ENCODE measurements around the gene SLC4A3. TPM values are rescaled to one million over a fixed set of nuclear protein-coding genes. Genes with fewer than 3 reads are reported as not detected.

The SLC4A3 gene
- total and polyA plus RNA-seq, 2 of the 8 experiments (the other 6 are each of a cell fraction or from before 2014, with no cell fraction given): 4.8 to 7.4 TPM

DNA sequence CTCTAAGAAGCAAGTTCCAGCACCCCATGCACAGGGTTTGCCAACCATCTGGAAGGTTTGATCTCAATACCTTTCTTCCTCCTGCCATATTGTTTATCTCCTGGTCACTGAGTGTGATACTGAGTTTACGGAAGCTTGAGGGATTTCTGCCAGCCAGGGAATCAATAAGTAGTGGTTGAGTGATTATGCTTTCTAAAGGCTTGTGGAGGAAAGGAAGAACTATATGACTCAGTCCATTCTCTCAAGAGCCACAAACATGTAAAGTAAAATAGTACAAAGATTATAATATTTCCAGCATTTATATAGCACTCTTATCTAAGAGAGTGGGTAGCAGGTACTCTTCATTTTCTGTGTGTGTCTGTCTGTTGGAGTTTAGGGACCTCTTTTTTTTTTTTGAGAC lies 49.2 kb downstream of the SLC4A3 start:
- DNase-seq (ENCODE audit: low read depth in 1 of 2, low spot score in 2 of 2): no peak
- no peak overlapping the region for H2BK5ac ChIP-seq (ENCODE audit: low read depth, low read length)
- peaks cover 2 to 8% (median 4%) of the 10 kb centered on the region in 4 experiments; a peak in 5 of 7 replicates for H3K4me1 ChIP-seq (replicated peaks in 1 of 4; ENCODE audit: control insufficient read depth in 3 of 4, insufficient read depth in 4 of 4, low read length in 3 of 4)
- H3K9me3 ChIP-seq (ENCODE audit: insufficient read depth in 2 of 2, low read depth in 1 of 2, low read length in 1 of 2): no peaks in the 10 kb centered on the region
- no peak overlapping the region for H3K4ac ChIP-seq (replicated peaks; ENCODE audit: insufficient read length, low read depth, low read length)
- FAIRE-seq: no peak
- no peak overlapping the region for H2BK120ac ChIP-seq (replicated peaks; ENCODE audit: low read depth, low read length)
- no peak overlapping the region for H3K9ac ChIP-seq (replicated peaks in 1 of 4; ENCODE audit: extremely low read depth in 1 of 4, low read depth in 3 of 4, low read length in 3 of 4)
- no peaks in the 10 kb centered on the region for H3K23me2 ChIP-seq (ENCODE audit: low read depth, low read length)
- no peak overlapping the region for H3K4me2 ChIP-seq (ENCODE audit: insufficient read depth in 1 of 2, low read depth in 2 of 2, low read length in 2 of 2)
- no peak overlapping the region for H4K91ac ChIP-seq (replicated peaks; ENCODE audit: insufficient read length, low read length)
- no peak overlapping the region for H2BK15ac ChIP-seq (ENCODE audit: low read length)
- no peak overlapping the region for H4K8ac ChIP-seq (ENCODE audit: extremely low read depth, insufficient read depth, low read length)
- no peaks in the 10 kb centered on the region for H4K20me1 ChIP-seq (replicated peaks in 1 of 2; ENCODE audit: control insufficient read depth in 1 of 2, insufficient read depth in 2 of 2, low read length in 2 of 2)
- H2BK20ac ChIP-seq (ENCODE audit: low read length): no peak overlapping the region
- H4K5ac ChIP-seq (ENCODE audit: insufficient read length, low read depth, low read length): no peak overlapping the region
- H3K36me3 ChIP-seq (ENCODE audit: control insufficient read depth in 2 of 4, insufficient read depth in 4 of 4, low read length in 3 of 4): no peaks in the 10 kb centered on the region
- no peaks in the 10 kb centered on the region for H3K79me2 ChIP-seq (ENCODE audit: control insufficient read depth in 1 of 2, insufficient read depth in 2 of 2, low read length in 2 of 2)
- POLR2A ChIA-PET (ENCODE audit: partially characterized antibody): interaction anchor here (1.0 kb wide), 1 partner anchor 9 kb away, joined by 5 read pairs; no protein-coding TSS in a partner anchor
- H3K4me3 ChIP-seq (ENCODE audit: extremely low read depth in 1 of 4, insufficient read depth in 2 of 4, low read depth in 3 of 4, low read length in 4 of 4): no peak overlapping the region
- CTCF ChIA-PET (ENCODE audit: partially characterized antibody): interaction anchor here (1.1 to 8.5 kb wide), 2 partner anchors 13 to 181 kb away, joined by 3 to 48 read pairs; a partner anchor contains a TSS
- H3K56ac ChIP-seq (replicated peaks; ENCODE audit: insufficient read length, low read depth, low read length): no peak overlapping the region
- 94% methylated on average over 1 of the region's 1 CpG; no CpG with 5 or more reads in 1 of the 2 experiments for WGBS, 2 experiments (ENCODE audit: extremely low coverage in 1 of 2, insufficient coverage in 1 of 2, insufficient read length in 1 of 2, insufficient replicate concordance in 2 of 2, low coverage in 1 of 2, low lambda C conversion rate in 2 of 2, missing lambda C conversion rate in 1 of 2)
- no peak overlapping the region for H3K23ac ChIP-seq (ENCODE audit: insufficient read length)
- H2BK12ac ChIP-seq (ENCODE audit: low read depth, low read length): no peak overlapping the region
- no peak overlapping the region for H3K27ac ChIP-seq (ENCODE audit: low read depth, low read length)
- no peak overlapping the region for H3K18ac ChIP-seq (ENCODE audit: extremely low read depth, low read length)
- H3K79me1 ChIP-seq (ENCODE audit: low read depth, low read length): no peaks in the 10 kb centered on the region
- H3K27me3 ChIP-seq (replicated peaks in 1 of 4; ENCODE audit: control insufficient read depth in 3 of 4, extremely low read depth in 1 of 4, insufficient read depth in 3 of 4, low read length in 3 of 4): no peaks in the 10 kb centered on the region; a peak in 1 of 7 replicates
- no peak overlapping the region for H2AK5ac ChIP-seq (ENCODE audit: low read depth, low read length)
- H2AFZ ChIP-seq (ENCODE audit: low read length): no peak overlapping the region
- H3K14ac ChIP-seq (ENCODE audit: insufficient read length): no peak overlapping the region
- TF ChIP-seq ATF3 (IDR thresholded peaks at IDR 0.05; ENCODE audit: insufficient read depth, low read depth, low read length): no peak
- TF ChIP-seq SIN3A (conservative IDR thresholded peaks at IDR 0.05 in 1 of 2, IDR thresholded peaks at IDR 0.05 in 1 of 2; ENCODE audit: low read depth in 1 of 2, low read length in 2 of 2): no peak
